Astrocyte (in vitro differentiated cells and primary cell): Measurements from ENCODE around the gene KCNQ1OT1. TPM values are rescaled to one million over a fixed set of nuclear protein-coding genes. Genes with fewer than 3 reads are reported as not detected.

Source experiments
- DNase-seq: peaks from one replicate; pipeline ENCODE4 v3.0.0-alpha.2; 2010; ENCODE audit warnings: low read depth
- FAIRE-seq: peaks from 2 replicates; lab custom pipeline; 2011; peaks lifted over from hg19 to GRCh38; lab: Jason Lieb, UNC
- H2AFZ ChIP-seq: 2 replicates; pipeline ENCODE4 v1.6.0; 2012; ENCODE audit warnings: low read depth, low read length, inconsistent platforms
- H3K27ac ChIP-seq: 2 replicates; pipeline ENCODE4 v1.5.1; 2011; ENCODE audit warnings: low read depth, low read length, inconsistent platforms
- H3K27me3 ChIP-seq: 2 replicates; pipeline ENCODE4 v1.6.0; 2011; ENCODE audit warnings: low read length, inconsistent platforms; ENCODE audit not compliant: insufficient read depth
- H3K36me3 ChIP-seq: 2 replicates; pipeline ENCODE4 v1.5.1; 2011; ENCODE audit warnings: low read length, inconsistent platforms; ENCODE audit not compliant: insufficient read depth
- H3K4me1 ChIP-seq: 2 replicates; pipeline ENCODE4 v1.5.1; 2011; ENCODE audit warnings: low read length, inconsistent platforms; ENCODE audit not compliant: insufficient read depth
- H3K4me2 ChIP-seq: 2 replicates; pipeline ENCODE4 v1.6.0; 2012; ENCODE audit warnings: low read length, inconsistent platforms
- H3K4me3 ChIP-seq: 2 replicates; pipeline ENCODE4 v1.5.1; 2011; ENCODE audit warnings: low read depth, mild to moderate bottlenecking, low read length, inconsistent platforms; ENCODE audit not compliant: insufficient read depth
- H3K79me2 ChIP-seq: 2 replicates; pipeline ENCODE4 v1.6.0; 2012; ENCODE audit warnings: mild to moderate bottlenecking, low read length, inconsistent platforms; ENCODE audit not compliant: insufficient read depth
- H3K9ac ChIP-seq: 2 replicates; pipeline ENCODE4 v1.6.0; 2012; ENCODE audit warnings: mild to moderate bottlenecking, low read length, inconsistent platforms
- H3K9me3 ChIP-seq: 2 replicates; pipeline ENCODE4 v1.5.1; 2012; ENCODE audit warnings: low read depth, mild to moderate bottlenecking, low read length, inconsistent platforms; ENCODE audit not compliant: insufficient read depth
- H4K20me1 ChIP-seq: 2 replicates; pipeline ENCODE4 v1.6.0; 2012; ENCODE audit warnings: low read length, inconsistent platforms; ENCODE audit not compliant: insufficient read depth
- H3K27ac Mint-ChIP-seq: one replicate; pipeline ENCODE4 v1.8.0; 2021; ENCODE audit warnings: mild to moderate bottlenecking, mixed read lengths; ENCODE audit not compliant: unreplicated experiment
- H3K27me3 Mint-ChIP-seq: one replicate; pipeline ENCODE4 v1.8.0; 2021; ENCODE audit warnings: low read depth, mixed read lengths; ENCODE audit not compliant: unreplicated experiment
- H3K36me3 Mint-ChIP-seq: one replicate; pipeline ENCODE4 v1.8.0; 2021; ENCODE audit warnings: low read depth, mixed read lengths; ENCODE audit not compliant: unreplicated experiment
- H3K4me1 Mint-ChIP-seq: one replicate; pipeline ENCODE4 v1.8.0; 2021; ENCODE audit warnings: low read depth, mixed read lengths; ENCODE audit not compliant: unreplicated experiment
- H3K4me3 Mint-ChIP-seq: one replicate; pipeline ENCODE4 v1.8.0; 2021; ENCODE audit warnings: mild to moderate bottlenecking, moderate library complexity, mixed read lengths; ENCODE audit not compliant: unreplicated experiment
- H3K9me3 Mint-ChIP-seq: one replicate; pipeline ENCODE4 v1.8.0; 2021; ENCODE audit warnings: mild to moderate bottlenecking, mixed read lengths; ENCODE audit not compliant: unreplicated experiment
- CTCF ChIP-seq: IDR thresholded peaks from 2 replicates; pipeline ENCODE4 v1.5.1; 2011; ENCODE audit warnings: low read depth, mild to moderate bottlenecking, inconsistent platforms, low read length, moderate library complexity; ENCODE audit not compliant: insufficient read depth
- EZH2 ChIP-seq: IDR thresholded peaks from 2 replicates; pipeline ENCODE4 v1.6.1; 2012; ENCODE audit warnings: mild to moderate bottlenecking, low read length, inconsistent platforms; ENCODE audit not compliant: insufficient read depth
- total RNA-seq: library from RNA; stranded (reverse); gene quantifications from 2 replicates; pipeline ENCODE4 v1.2.1, GENCODE V29; 2021

Gene KCNQ1OT1
- total RNA-seq, 1 donor from 2014 or later, result 2.5 TPM

GRCh38 chr11:2709429-2709828 lies 9.6 kb upstream of the KCNQ1OT1 start:
- Histone ChIP-seq H3K36me3 (no peaks in the 10 kb centered on the region), H3K9ac (no peak overlapping the region), H3K4me1 (no peaks in the 10 kb centered on the region), H2AFZ (no peak overlapping the region), H4K20me1 (no peaks in the 10 kb centered on the region), H3K27ac (no peak overlapping the region), H3K4me2 (no peak overlapping the region), H3K79me2 (no peaks in the 10 kb centered on the region), H3K9me3 (no peaks in the 10 kb centered on the region), H3K4me3 (no peak overlapping the region), H3K27me3 (peaks cover 8% of the 10 kb centered on the region)
- FAIRE-seq (no peak), DNase-seq (no peak)
- H3K27me3 Mint-ChIP-seq, result peaks cover 61% of the 10 kb centered on the region
- peaks cover 4% of the 10 kb centered on the region for H3K36me3 Mint-ChIP-seq
- H3K4me1 Mint-ChIP-seq, result no peaks in the 10 kb centered on the region
- H3K9me3 Mint-ChIP-seq, result peaks cover 24% of the 10 kb centered on the region
- H3K4me3 Mint-ChIP-seq, result no peak overlapping the region
- TF ChIP-seq EZH2 (no peak), CTCF (no peak)
- H3K27ac Mint-ChIP-seq, result no peak overlapping the region

- no peaks in the 10 kb centered on the region for H3K79me2 ChIP-seq
- H3K9me3 ChIP-seq, result no peaks in the 10 kb centered on the region
- TF ChIP-seq EZH2 (no peak), CTCF (no peak)
- no peak overlapping the region for H3K4me3 ChIP-seq
- Mint-ChIP-seq H3K4me3 (no peak overlapping the region), H3K27me3 (peaks cover 63% of the 10 kb centered on the region), H3K27ac (no peak overlapping the region), H3K36me3 (peaks cover 4% of the 10 kb centered on the region), H3K9me3 (peaks cover 26% of the 10 kb centered on the region), H3K4me1 (peaks cover 3% of the 10 kb centered on the region)
- no peaks in the 10 kb centered on the region for H3K4me1 ChIP-seq
- H3K27me3 ChIP-seq, result peaks cover 10% of the 10 kb centered on the region
- FAIRE-seq (no peak), DNase-seq (no peak)
- no peak overlapping the region for H3K27ac ChIP-seq
- no peaks in the 10 kb centered on the region for H3K36me3 ChIP-seq
- H2AFZ ChIP-seq, result no peak overlapping the region
- H3K4me2 ChIP-seq, result no peak overlapping the region
- no peak overlapping the region for H3K9ac ChIP-seq
- no peaks in the 10 kb centered on the region for H4K20me1 ChIP-seq
Measured at GRCh38 chr11:2708757-2709281, 9.0 kb upstream of the KCNQ1OT1 start.

GRCh38 chr11:2708151-2708581 lies 8.4 kb upstream of the KCNQ1OT1 start:
- Histone ChIP-seq H3K4me3 (no peak overlapping the region), H3K9ac (no peak overlapping the region), H3K79me2 (no peaks in the 10 kb centered on the region), H3K4me2 (no peak overlapping the region), H2AFZ (no peak overlapping the region), H3K27me3 (peaks cover 10% of the 10 kb centered on the region), H3K4me1 (no peaks in the 10 kb centered on the region), H4K20me1 (no peaks in the 10 kb centered on the region), H3K27ac (no peak overlapping the region), H3K9me3 (no peaks in the 10 kb centered on the region), H3K36me3 (no peaks in the 10 kb centered on the region)
- H3K9me3 Mint-ChIP-seq, result peaks cover 24% of the 10 kb centered on the region
- H3K27me3 Mint-ChIP-seq, result peaks cover 63% of the 10 kb centered on the region
- FAIRE-seq, result no peak
- H3K4me1 Mint-ChIP-seq, result peaks cover 4% of the 10 kb centered on the region
- TF ChIP-seq EZH2 (no peak), CTCF (no peak)
- no peak overlapping the region for H3K27ac Mint-ChIP-seq
- no peak overlapping the region for H3K4me3 Mint-ChIP-seq
- peaks cover 4% of the 10 kb centered on the region for H3K36me3 Mint-ChIP-seq
- no peak for DNase-seq
